Activated CD8-positive, alpha-beta memory T cell treated with anti-CD3 and anti-CD28 coated beads for 24 hours (primary cell): ENCODE data around the gene GNAL.
"Not testable (repeated sequence)": the region's sequence is repeated elsewhere in the genome, so short reads cannot be mapped to it uniquely, and the experiment has no call there.

ENCODE experiments used
- DNase-seq: peaks from one replicate; pipeline ENCODE4 v3.0.0-alpha.2; 2020

The GNAL gene

GRCh38 chr18:11688972-11689668 lies at the start of gene GNAL:
TSS of gene GNAL (plus strand) at chr18:11689264. CDS start at chr18:11689564, 300 bp downstream.
- DNase-seq = peak; percentile 81

DNA sequence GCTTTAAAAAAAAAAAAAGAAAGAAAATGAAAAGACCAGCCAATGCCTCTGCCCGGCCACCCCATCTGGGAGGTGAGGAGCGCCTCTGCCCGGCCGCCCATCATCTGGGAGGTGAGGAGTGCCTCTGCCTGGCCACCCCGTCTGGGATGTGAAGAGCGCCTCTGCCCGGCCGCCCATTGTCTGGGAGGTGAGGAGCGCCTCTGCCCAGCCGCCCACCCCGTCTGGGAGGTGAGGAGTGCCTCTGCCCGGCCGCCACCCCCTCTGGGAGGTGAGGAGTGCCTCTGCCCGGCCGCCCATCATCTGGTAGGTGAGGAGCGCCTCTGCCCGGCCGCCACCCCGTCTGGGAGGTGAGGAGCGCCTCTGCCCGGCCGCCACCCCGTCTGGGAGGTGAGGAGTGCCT lies 41.8 kb upstream of the GNAL start:
- DNase-seq = not testable (repeated sequence)

DNA sequence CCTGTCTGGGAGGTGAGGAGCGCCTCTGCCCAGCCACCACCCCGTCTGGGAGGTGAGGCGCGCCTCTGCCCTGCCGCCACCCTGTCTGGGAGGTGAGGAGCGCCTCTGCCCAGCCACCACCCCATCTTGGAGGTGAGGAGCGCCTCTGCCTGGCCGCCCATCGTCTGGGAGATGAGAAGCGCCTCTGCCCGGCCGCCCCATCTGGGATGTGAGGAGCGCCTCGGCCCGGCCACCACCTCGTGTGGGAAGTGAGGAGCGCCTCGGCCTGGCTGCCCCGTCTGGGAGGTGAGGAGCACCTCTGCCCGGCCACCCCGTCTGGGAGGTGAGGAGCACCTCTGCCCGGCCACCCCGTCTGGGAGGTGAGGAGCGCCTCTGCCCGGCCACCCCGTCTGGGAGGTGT lies 41.3 kb upstream of the GNAL start:
- DNase-seq = not testable (repeated sequence)

DNA sequence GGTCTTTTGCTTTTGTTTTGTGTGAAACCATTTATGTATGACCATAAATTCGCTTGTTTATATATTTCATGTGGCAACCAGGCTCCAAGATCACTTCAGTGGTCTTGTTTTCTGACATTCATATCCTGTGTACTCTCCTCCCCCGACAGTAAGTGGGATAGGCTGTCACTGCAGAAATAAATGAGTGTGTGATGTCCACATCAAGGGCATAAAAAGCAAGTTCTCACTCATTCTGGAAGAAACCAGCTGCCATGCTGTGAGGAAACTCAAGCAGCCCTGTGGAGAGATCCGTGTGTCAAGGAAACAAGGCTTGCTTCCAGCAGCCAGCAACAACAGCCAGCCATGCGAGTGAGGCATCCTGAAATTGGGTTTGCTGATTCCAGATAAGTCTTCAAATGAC lies 39.2 kb upstream of the GNAL start:
- DNase-seq = no peak

GRCh38 chr18:11651899-11652298 lies 37.2 kb upstream of the GNAL start:
- no peak for DNase-seq

- DNase-seq = no peak
These were observed 35.5 kb upstream of the GNAL start for GRCh38 chr18:11653521-11653920.

DNA sequence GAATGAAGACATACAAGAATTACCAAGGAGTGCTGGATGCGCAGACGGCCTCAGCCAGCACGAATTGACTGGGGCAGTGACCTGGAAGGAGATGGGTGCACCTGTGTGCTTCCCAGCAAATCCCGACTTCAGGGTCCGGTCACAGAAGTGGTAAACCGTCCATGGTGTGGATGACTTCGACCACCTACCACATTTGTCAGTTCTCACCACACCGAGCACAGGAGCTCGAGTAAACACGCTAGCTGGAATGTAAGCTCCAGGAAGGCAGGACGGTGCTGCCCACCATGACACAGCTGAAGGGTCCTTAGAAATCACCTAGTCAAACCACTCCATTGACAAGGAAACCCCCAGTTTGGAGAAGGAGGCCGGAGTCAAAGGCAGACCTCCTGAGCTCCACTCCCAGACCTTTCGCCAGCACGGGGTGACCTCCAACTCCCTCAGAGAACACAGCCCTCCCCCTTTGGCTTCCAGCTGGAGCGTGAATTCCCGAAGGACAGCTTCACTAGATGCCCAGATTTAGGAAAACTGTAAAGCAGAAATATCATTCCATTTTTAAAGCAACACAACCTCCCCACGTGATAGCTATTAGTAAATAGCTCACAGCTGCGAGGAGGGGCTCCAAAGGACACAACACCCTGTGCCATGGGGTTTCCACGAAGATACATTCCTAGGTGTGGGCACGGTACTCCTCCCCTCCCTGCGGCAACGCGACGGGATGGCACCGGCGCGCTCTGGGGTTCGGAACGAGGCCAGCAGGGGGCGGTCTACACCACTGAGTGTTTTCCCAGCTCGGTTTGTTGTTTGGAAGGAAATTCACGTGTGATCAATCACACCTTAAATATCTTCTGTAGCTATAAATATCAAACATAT lies 34.1 kb upstream of the GNAL start:
- peak; percentile 76 for DNase-seq

- no peak for DNase-seq
These were observed 33.5 kb upstream of the GNAL start for GRCh38 chr18:11655606-11655932.

- no peak for DNase-seq
These were observed 31.9 kb upstream of the GNAL start for GRCh38 chr18:11657152-11657551.

- no peak for DNase-seq
These were observed 31.5 kb upstream of the GNAL start for GRCh38 chr18:11657554-11657953.

DNA sequence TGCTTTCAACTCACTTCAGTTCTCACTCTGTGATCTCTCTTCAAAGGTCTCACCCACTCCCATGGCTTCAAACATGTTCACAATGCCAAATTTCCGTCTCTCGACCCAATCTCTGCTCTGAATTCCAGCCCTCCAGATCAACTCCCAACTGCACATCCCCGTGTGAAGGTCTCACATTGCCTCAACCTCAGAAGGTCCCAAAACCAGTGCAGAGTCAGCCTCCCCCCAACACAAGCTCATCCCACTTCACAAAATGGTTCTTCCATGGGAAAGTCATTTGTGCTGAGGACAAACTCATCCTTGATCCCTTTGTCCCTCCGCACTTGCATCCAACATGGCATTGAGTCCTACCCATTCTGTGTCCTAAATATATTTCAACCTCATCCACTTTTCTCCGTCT lies 31.0 kb upstream of the GNAL start:
- no peak for DNase-seq

GRCh38 chr18:11658989-11659388 lies 30.1 kb upstream of the GNAL start:
- DNase-seq = no peak

DNA sequence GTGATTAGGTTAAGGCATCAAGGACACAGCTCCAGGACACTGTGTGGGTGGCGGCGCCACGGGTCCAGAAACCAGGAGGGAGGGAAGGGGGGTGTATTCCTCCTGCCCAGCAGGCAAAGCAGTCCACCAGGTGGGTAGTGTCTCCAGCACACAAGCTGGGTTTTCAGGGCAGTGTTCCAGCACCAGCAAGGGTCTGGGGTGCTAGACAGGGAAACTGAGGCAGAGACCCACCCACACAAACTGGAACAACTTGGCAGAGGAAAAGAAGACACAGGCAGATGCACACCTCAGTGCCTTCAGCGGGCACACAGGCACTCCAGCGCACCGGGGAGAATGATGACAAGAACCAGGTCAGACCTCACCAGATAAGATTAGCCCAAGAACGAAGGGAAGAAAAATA lies 28.4 kb upstream of the GNAL start:
- DNase-seq = no peak

DNA sequence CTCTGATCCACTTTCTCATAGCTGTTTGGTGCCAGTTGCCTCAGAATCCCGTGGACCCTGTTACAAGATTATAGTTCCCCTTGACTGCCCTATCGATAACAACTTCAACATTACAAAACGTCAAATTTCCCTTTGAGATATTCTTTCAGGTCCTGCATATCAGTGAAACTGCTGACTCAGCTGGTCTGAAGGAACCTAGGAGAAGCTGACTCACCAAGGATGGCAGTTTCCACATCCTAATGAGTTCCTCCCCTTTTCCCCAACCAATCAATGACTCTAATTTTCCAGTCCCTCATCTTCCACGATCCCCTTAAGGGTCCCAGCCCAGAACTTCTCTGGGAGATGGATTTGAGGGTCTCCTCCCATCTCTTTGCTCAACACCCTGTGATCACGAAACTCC lies 27.6 kb upstream of the GNAL start:
- no peak for DNase-seq

- no peak for DNase-seq
These were observed 25.5 kb upstream of the GNAL start for GRCh38 chr18:11663439-11664029.

DNA sequence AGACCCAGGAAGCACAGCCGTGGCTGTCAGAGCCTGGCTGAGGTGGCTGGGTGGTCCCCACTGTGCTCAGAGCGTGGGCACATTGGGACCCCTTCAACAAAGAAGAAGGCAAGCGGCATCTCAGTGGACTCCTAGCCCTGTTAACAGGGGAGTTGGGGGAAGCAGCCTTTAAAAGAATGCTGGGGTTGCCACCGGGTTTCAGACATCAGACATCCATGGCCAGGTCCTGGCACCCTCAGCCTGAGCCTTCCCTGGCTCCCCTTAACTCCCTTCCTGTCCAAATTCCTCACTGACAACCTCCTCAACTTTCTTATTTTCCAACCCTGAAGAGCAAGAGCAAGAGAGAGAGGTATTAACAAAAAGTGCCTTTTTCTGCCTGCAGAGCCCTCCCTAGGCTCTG lies 24.8 kb upstream of the GNAL start:
- DNase-seq = no peak

DNA sequence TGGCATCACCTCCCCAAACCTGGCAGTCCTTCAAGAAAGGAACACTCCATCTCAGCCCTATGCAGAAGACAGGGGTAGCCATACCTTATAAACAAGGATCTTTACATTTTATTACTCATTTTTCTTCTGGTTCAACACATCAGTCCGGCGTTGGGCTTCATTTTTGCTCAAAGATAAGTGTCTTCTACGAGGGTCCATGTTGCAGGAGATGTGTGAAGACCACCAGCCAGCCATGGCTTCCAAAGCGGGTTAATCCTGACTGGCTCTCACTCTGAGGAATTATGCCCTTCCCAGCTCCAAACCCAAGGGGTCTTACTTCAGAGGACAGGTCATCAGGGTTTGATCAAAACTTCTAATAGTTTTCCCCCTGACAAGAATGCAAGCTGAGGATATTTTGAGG lies 23.9 kb upstream of the GNAL start:
- no peak for DNase-seq

GRCh38 chr18:11665587-11665986 lies 23.5 kb upstream of the GNAL start:
- DNase-seq = no peak

DNA sequence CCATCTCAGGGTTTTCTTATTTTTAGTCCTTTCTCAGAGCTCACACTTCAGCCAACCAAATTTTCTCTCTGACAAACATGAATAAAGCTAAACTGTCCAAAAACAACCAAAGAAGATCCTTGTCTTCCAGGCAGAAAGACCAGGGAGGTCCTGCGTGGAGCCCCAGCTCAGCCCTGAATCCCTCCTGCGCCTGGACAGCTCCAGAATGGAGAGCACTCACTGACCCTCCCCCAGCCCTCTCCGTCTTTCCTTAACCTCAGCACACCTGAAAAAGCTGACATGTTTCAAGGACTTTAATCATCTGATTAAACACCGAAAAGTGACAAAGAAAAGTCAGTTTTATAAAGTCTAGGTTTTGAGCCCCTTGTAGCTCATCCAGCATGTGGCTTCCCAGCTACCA lies 22.9 kb upstream of the GNAL start:
- DNase-seq = no peak

DNA sequence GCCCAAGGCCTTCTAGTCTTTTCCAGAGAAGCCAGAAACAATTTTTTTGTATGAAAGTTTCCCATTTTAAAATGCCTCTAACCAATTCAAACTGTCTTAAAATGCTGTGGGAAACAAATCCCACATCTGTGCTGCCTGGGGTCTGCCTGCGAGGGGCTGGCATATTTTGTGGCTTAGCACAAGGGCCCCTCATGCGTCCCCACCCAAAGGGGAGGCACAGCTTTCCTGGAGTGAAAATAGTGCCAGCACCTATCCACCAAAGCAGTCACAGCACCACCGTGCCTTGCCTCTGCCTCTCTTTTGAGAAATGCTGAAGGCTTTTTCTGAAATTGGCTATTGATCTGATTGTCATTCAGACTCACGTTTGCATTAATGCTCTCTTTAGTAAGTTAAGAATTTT lies 22.2 kb upstream of the GNAL start:
- no peak for DNase-seq

DNA sequence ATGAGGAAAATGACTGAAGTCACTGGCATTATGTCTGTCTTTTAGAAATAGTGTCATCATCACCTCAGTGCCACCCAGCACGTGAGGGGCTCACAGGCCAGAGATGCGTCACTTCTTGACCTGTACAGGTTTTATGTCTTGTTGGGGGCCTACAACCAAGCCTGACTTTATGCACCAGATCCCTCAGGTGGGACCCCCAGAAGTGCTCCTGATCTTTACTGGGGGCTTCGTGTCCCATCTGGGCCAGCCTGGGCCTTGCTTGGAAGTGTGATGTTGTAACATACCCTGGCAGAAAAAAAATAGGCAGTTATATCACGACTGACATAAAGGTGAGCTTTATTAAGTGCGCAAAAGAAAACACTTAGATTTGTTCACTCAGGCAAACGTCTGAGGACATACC lies 21.5 kb upstream of the GNAL start:
- no peak for DNase-seq

GRCh38 chr18:11668441-11669169 lies 20.5 kb upstream of the GNAL start:
- DNase-seq = no peak

GRCh38 chr18:11669271-11669947 lies 19.7 kb upstream of the GNAL start:
- no peak for DNase-seq
